CD8-positive, alpha-beta memory T cell (primary cell): ENCODE measurements around the gene CHTF18. TPM values are rescaled to one million over a fixed set of nuclear protein-coding genes. Genes with fewer than 3 reads are reported as not detected.
A peak's percentile ranks its signal among the peaks of the same experiment; 100 is the strongest.

ENCODE experiments used
- CTCF ChIA-PET: fragments of 350-600 bp; sonication (Branson Sonifier 250); formaldehyde crosslinking; loops from one replicate; lab custom pipeline; 2021; ENCODE audit warnings: antibody characterized with exemption; lab: Charles Lee
- POLR2A ChIA-PET: fragments of 350-600 bp; sonication (Branson Sonifier 250); formaldehyde crosslinking; loops from one replicate; lab custom pipeline; 2021; ENCODE audit warnings: antibody characterized with exemption; lab: Charles Lee
- DNase-seq, 5 donors: peaks; one replicate each; pipeline versions ENCODE4 v3.0.0 to v3.0.0-alpha.2; 2020 to 2022; ENCODE audit warnings: mixed read lengths in 1 of 5
- H3K27ac ChIP-seq: one replicate; pipeline ENCODE4 v1.7.0; 2013; ENCODE audit warnings: low read depth, mild to moderate bottlenecking, low read length, moderate library complexity
- H3K27me3 ChIP-seq: 2 replicates; pipeline ENCODE4 v1.7.0; 2013; ENCODE audit warnings: low read length, mild to moderate bottlenecking; ENCODE audit not compliant: insufficient read depth, poor library complexity, severe bottlenecking
- H3K36me3 ChIP-seq: 2 replicates; pipeline ENCODE4 v1.7.0; 2013; ENCODE audit warnings: mild to moderate bottlenecking, low read length, moderate library complexity; ENCODE audit not compliant: insufficient read depth
- H3K4me1 ChIP-seq: 2 replicates; pipeline ENCODE4 v1.7.0; 2013; ENCODE audit warnings: mild to moderate bottlenecking, low read length, moderate library complexity; ENCODE audit not compliant: insufficient read depth
- H3K4me3 ChIP-seq: 2 replicates; pipeline ENCODE4 v1.7.0; 2013; ENCODE audit warnings: mild to moderate bottlenecking, low read length
- H3K9me3 ChIP-seq: 2 replicates; pipeline ENCODE4 v1.7.0; 2013; ENCODE audit warnings: mild to moderate bottlenecking, low read length
- H3K27ac Mint-ChIP-seq, 8 donors: one replicate each; pipeline ENCODE4 v1.8.0; 2020 to 2021; ENCODE audit warnings: mixed read lengths in 8 of 8, mild to moderate bottlenecking in 6 of 8, inconsistent platforms in 3 of 8, moderate library complexity in 3 of 8
- H3K27me3 Mint-ChIP-seq, 2 donors: one replicate each; pipeline ENCODE4 v1.8.0; 2020 to 2021; ENCODE audit warnings: mixed read lengths in 2 of 2, mild to moderate bottlenecking in 1 of 2, moderate library complexity in 1 of 2
- H3K36me3 Mint-ChIP-seq, 3 donors: one replicate each; pipeline ENCODE4 v1.8.0; 2020 to 2021; ENCODE audit warnings: mixed read lengths in 3 of 3, inconsistent platforms in 1 of 3, mild to moderate bottlenecking in 1 of 3
- H3K4me1 Mint-ChIP-seq, 3 donors: one replicate each; pipeline ENCODE4 v1.8.0; 2020 to 2021; ENCODE audit warnings: mixed read lengths in 3 of 3, inconsistent platforms in 1 of 3, mild to moderate bottlenecking in 1 of 3
- H3K4me3 Mint-ChIP-seq, 7 donors: one replicate each; pipeline ENCODE4 v1.8.0; 2020 to 2021; ENCODE audit warnings: mixed read lengths in 7 of 7, mild to moderate bottlenecking in 6 of 7, moderate library complexity in 4 of 7, inconsistent platforms in 2 of 7
- H3K9me3 Mint-ChIP-seq, 5 donors: one replicate each; pipeline ENCODE4 v1.8.0; 2020 to 2022; ENCODE audit warnings: mixed read lengths in 5 of 5, mild to moderate bottlenecking in 3 of 5, moderate library complexity in 2 of 5, inconsistent platforms in 1 of 5
- polyA plus RNA-seq: library from polyadenylated mRNA; unstranded; fragments of 300-500 nt; fragmentation: Illumina TruSeq; gene quantifications from one replicate; pipeline ENCODE4 v1.2.3, GENCODE V29; 2021
- total RNA-seq, 2 experiments: library from RNA; stranded (reverse); gene quantifications; one replicate each; pipeline ENCODE4 v1.2.3, GENCODE V29; 2021

Gene CHTF18
- total and polyA plus RNA-seq, 3 experiments from 2014 or later: 3.7 to 122 (median 121) TPM

GRCh38 chr16:813916-814412, 25.5 kb downstream of the CHTF18 start:
- Mint-ChIP-seq H3K27ac (no peak overlapping the region), H3K4me3 (no peak overlapping the region), H3K4me1 (peaks cover 0 to 7% (median 6%) of the 10 kb centered on the region in 3 donors), H3K36me3 (peaks cover 0 to 3% (median 0%) of the 10 kb centered on the region in 3 donors), H3K27me3 (peaks cover 26 to 27% of the 10 kb centered on the region in 2 donors), H3K9me3 (peaks cover 0 to 5% (median 0%) of the 10 kb centered on the region in 5 donors)
- H3K9me3 ChIP-seq: no peaks in the 10 kb centered on the region
- no peak for DNase-seq
- no peaks in the 10 kb centered on the region for H3K36me3 ChIP-seq
- ChIA-PET CTCF (no interaction called here), POLR2A (no interaction called here)
- no peaks in the 10 kb centered on the region for H3K27me3 ChIP-seq
- H3K4me3 ChIP-seq: no peak overlapping the region
- H3K27ac ChIP-seq: no peak overlapping the region
- no peaks in the 10 kb centered on the region for H3K4me1 ChIP-seq

GRCh38 chr16:814974-815373, 26.6 kb downstream of the CHTF18 start:
- peaks cover 7% of the 10 kb centered on the region for H3K4me1 ChIP-seq
- Mint-ChIP-seq H3K27me3 (peaks cover 32 to 35% of the 10 kb centered on the region in 2 donors), H3K27ac (no peak overlapping the region), H3K4me1 (peaks cover 8 to 12% (median 9%) of the 10 kb centered on the region in 3 donors), H3K36me3 (peaks cover 0 to 3% (median 0%) of the 10 kb centered on the region in 3 donors), H3K4me3 (peak overlapping the region in 1 of 7 donors; percentile 48), H3K9me3 (peaks cover 0 to 5% (median 0%) of the 10 kb centered on the region in 5 donors)
- H3K4me3 ChIP-seq: no peak overlapping the region
- ChIA-PET CTCF (no interaction called here), POLR2A (no interaction called here)
- no peak overlapping the region for H3K27ac ChIP-seq
- peaks cover 4% of the 10 kb centered on the region for H3K27me3 ChIP-seq
- no peaks in the 10 kb centered on the region for H3K36me3 ChIP-seq
- DNase-seq: no peak
- H3K9me3 ChIP-seq: no peaks in the 10 kb centered on the region

- no peak overlapping the region for H3K27ac Mint-ChIP-seq
- peaks cover 0 to 5% (median 0%) of the 10 kb centered on the region in 5 donors for H3K9me3 Mint-ChIP-seq
- ChIA-PET CTCF (no interaction called here), POLR2A (no interaction called here)
- H3K27me3 ChIP-seq: peaks cover 4% of the 10 kb centered on the region
- H3K4me3 ChIP-seq: no peak overlapping the region
- peaks cover 10 to 17% (median 10%) of the 10 kb centered on the region in 3 donors for H3K4me1 Mint-ChIP-seq
- H3K4me1 ChIP-seq: peaks cover 7% of the 10 kb centered on the region
- no peak for DNase-seq
- H3K27ac ChIP-seq: no peak overlapping the region
- H3K27me3 Mint-ChIP-seq: peaks cover 32 to 39% of the 10 kb centered on the region in 2 donors
- no peaks in the 10 kb centered on the region for H3K36me3 ChIP-seq
- no peaks in the 10 kb centered on the region for H3K9me3 ChIP-seq
- no peak overlapping the region for H3K4me3 Mint-ChIP-seq
- H3K36me3 Mint-ChIP-seq: peaks cover 0 to 3% (median 0%) of the 10 kb centered on the region in 3 donors
Observed at GRCh38 chr16:815861-816260, 27.4 kb downstream of the CHTF18 start.

- no peaks in the 10 kb centered on the region for H3K9me3 ChIP-seq
- no peaks in the 10 kb centered on the region for H3K36me3 Mint-ChIP-seq
- DNase-seq: no peak
- ChIA-PET POLR2A (no interaction called here), CTCF (no interaction called here)
- peaks cover 28 to 40% of the 10 kb centered on the region in 2 donors for H3K27me3 Mint-ChIP-seq
- no peak overlapping the region for H3K27ac Mint-ChIP-seq
- no peak overlapping the region for H3K4me3 ChIP-seq
- H3K4me3 Mint-ChIP-seq: no peak overlapping the region
- H3K4me1 Mint-ChIP-seq: peaks cover 10 to 19% (median 10%) of the 10 kb centered on the region in 3 donors
- peaks cover 7% of the 10 kb centered on the region for H3K4me1 ChIP-seq
- H3K36me3 ChIP-seq: no peaks in the 10 kb centered on the region
- H3K27ac ChIP-seq: no peak overlapping the region
- H3K9me3 Mint-ChIP-seq: peaks cover 0 to 2% (median 0%) of the 10 kb centered on the region in 5 donors
- peaks cover 4% of the 10 kb centered on the region for H3K27me3 ChIP-seq
Observed at GRCh38 chr16:817001-817906, 28.8 kb downstream of the CHTF18 start.

GRCh38 chr16:818132-818531, 29.7 kb downstream of the CHTF18 start:
- ChIA-PET POLR2A (no interaction called here), CTCF (no interaction called here)
- H3K36me3 ChIP-seq: no peaks in the 10 kb centered on the region
- H3K9me3 ChIP-seq: no peaks in the 10 kb centered on the region
- H3K4me1 Mint-ChIP-seq: peaks cover 7 to 16% (median 10%) of the 10 kb centered on the region in 3 donors
- H3K4me3 ChIP-seq: no peak overlapping the region
- peaks cover 21 to 34% of the 10 kb centered on the region in 2 donors for H3K27me3 Mint-ChIP-seq
- no peak overlapping the region for H3K4me3 Mint-ChIP-seq
- no peak for DNase-seq
- H3K9me3 Mint-ChIP-seq: no peaks in the 10 kb centered on the region
- no peak overlapping the region for H3K27ac Mint-ChIP-seq
- H3K27me3 ChIP-seq: peaks cover 4% of the 10 kb centered on the region
- H3K36me3 Mint-ChIP-seq: no peaks in the 10 kb centered on the region
- H3K4me1 ChIP-seq: peaks cover 7% of the 10 kb centered on the region
- no peak overlapping the region for H3K27ac ChIP-seq

- ChIA-PET POLR2A (no interaction called here), CTCF (no interaction called here)
- DNase-seq: no peak
- H3K27me3 Mint-ChIP-seq: peaks cover 24 to 39% of the 10 kb centered on the region in 2 donors
- Histone ChIP-seq H3K9me3 (no peaks in the 10 kb centered on the region), H3K27me3 (peaks cover 4% of the 10 kb centered on the region), H3K4me3 (no peak overlapping the region), H3K27ac (no peak overlapping the region), H3K36me3 (no peaks in the 10 kb centered on the region), H3K4me1 (peaks cover 7% of the 10 kb centered on the region)
- H3K9me3 Mint-ChIP-seq: no peaks in the 10 kb centered on the region
- no peak overlapping the region for H3K27ac Mint-ChIP-seq
- no peaks in the 10 kb centered on the region for H3K36me3 Mint-ChIP-seq
- peaks cover 7 to 16% (median 10%) of the 10 kb centered on the region in 3 donors for H3K4me1 Mint-ChIP-seq
- no peak overlapping the region for H3K4me3 Mint-ChIP-seq
Observed at GRCh38 chr16:818592-818991, 30.2 kb downstream of the CHTF18 start.

GRCh38 chr16:819336-820043, 31.1 kb downstream of the CHTF18 start:
- Histone ChIP-seq H3K9me3 (no peaks in the 10 kb centered on the region), H3K4me3 (no peak overlapping the region), H3K27ac (no peak overlapping the region), H3K4me1 (peaks cover 7% of the 10 kb centered on the region), H3K36me3 (no peaks in the 10 kb centered on the region), H3K27me3 (peaks cover 4% of the 10 kb centered on the region)
- no peaks in the 10 kb centered on the region for H3K9me3 Mint-ChIP-seq
- ChIA-PET CTCF (interaction anchor here (1.3 kb wide), 1 partner anchor 284 kb away, joined by 4 read pairs; no protein-coding TSS in a partner anchor), POLR2A (no interaction called here)
- H3K27me3 Mint-ChIP-seq: peaks cover 23 to 35% of the 10 kb centered on the region in 2 donors
- no peaks in the 10 kb centered on the region for H3K36me3 Mint-ChIP-seq
- peak overlapping the region in 5 of 8 donors; percentile 39 to 90 (median 56) for H3K27ac Mint-ChIP-seq
- peak overlapping the region in 4 of 7 donors; percentile 12 to 63 (median 20) for H3K4me3 Mint-ChIP-seq
- peaks cover 7 to 16% (median 10%) of the 10 kb centered on the region in 3 donors for H3K4me1 Mint-ChIP-seq
- DNase-seq: peak in 2 of 5 donors; percentile 13 to 29
